Loucy (cell line): ENCODE measurements around the gene EIF1.

Experiments used
- H2AFZ ChIP-seq: fragments of 200-600 bp; sonication (generic); 2 replicates; pipeline ENCODE4 v1.6.0; 2016; ENCODE audit warnings: antibody characterized with exemption, mild to moderate bottlenecking, low read length, moderate library complexity
- H3F3A ChIP-seq: fragments of 200-600 bp; 2 replicates; pipeline ENCODE4 v1.6.0; 2016; ENCODE audit warnings: antibody characterized with exemption, low read depth, mild to moderate bottlenecking
- H3K27me3 ChIP-seq: fragments of 200-600 bp; sonication (generic); 2 replicates; pipeline ENCODE4 v1.6.1; 2014; ENCODE audit warnings: low read length, mild to moderate bottlenecking; ENCODE audit not compliant: insufficient read depth, poor library complexity, severe bottlenecking
- H3K36me3 ChIP-seq: fragments of 200-600 bp; sonication (generic); 2 replicates; pipeline ENCODE4 v1.6.1; 2016; ENCODE audit warnings: low read length; ENCODE audit not compliant: insufficient read depth
- H3K4me1 ChIP-seq: fragments of 200-600 bp; sonication (generic); 2 replicates; pipeline ENCODE4 v1.5.1; 2014; ENCODE audit warnings: low read length, mild to moderate bottlenecking; ENCODE audit not compliant: insufficient read depth, poor library complexity, severe bottlenecking
- H3K4me2 ChIP-seq: fragments of 200-600 bp; sonication (generic); 2 replicates; pipeline ENCODE4 v1.6.0; 2014; ENCODE audit warnings: antibody characterized with exemption, low read length, low read depth, mild to moderate bottlenecking; ENCODE audit not compliant: poor library complexity, severe bottlenecking
- H3K4me3 ChIP-seq: fragments of 200-600 bp; sonication (generic); 2 replicates; pipeline ENCODE4 v1.5.1; 2014; ENCODE audit warnings: low read length, mild to moderate bottlenecking, mixed read lengths; ENCODE audit not compliant: poor library complexity, severe bottlenecking
- H3K79me2 ChIP-seq: fragments of 200-600 bp; sonication (generic); 2 replicates; pipeline ENCODE4 v1.6.1; 2014; ENCODE audit warnings: low read length; ENCODE audit not compliant: insufficient read depth
- H3K9ac ChIP-seq: fragments of 200-600 bp; sonication (generic); 2 replicates; pipeline ENCODE4 v1.6.0; 2014; ENCODE audit warnings: mild to moderate bottlenecking, low read depth, low read length, moderate library complexity; ENCODE audit not compliant: poor library complexity, severe bottlenecking
- H3K9me2 ChIP-seq: fragments of 200-600 bp; sonication (generic); replicated peaks from 2 replicates; pipeline ENCODE4 v1.6.1; 2016; ENCODE audit warnings: low read depth, low read length, mixed read lengths
- H3K9me3 ChIP-seq: fragments of 200-600 bp; sonication (generic); 2 replicates; pipeline ENCODE4 v1.6.1; 2014; ENCODE audit warnings: mild to moderate bottlenecking, antibody characterized with exemption, low read length, low read depth; ENCODE audit not compliant: insufficient read depth
- H4K20me1 ChIP-seq: fragments of 200-600 bp; sonication (generic); 2 replicates; pipeline ENCODE4 v1.6.0; 2014; ENCODE audit warnings: antibody characterized with exemption, low read length, mild to moderate bottlenecking; ENCODE audit not compliant: insufficient read depth, poor library complexity, severe bottlenecking
- CTCF ChIP-seq: fragments of 200-600 bp; sonication (generic); conservative IDR thresholded peaks from 2 replicates; pipeline ENCODE4 v1.5.1; 2014; ENCODE audit warnings: mild to moderate bottlenecking, antibody characterized with exemption, low read length
- EZH2phosphoT487 ChIP-seq: fragments of 200-600 bp; IDR thresholded peaks from 2 replicates; pipeline ENCODE4 v1.6.1; 2018; ENCODE audit warnings: antibody characterized with exemption, mild to moderate bottlenecking, moderate library complexity, borderline replicate concordance

EIF1 gene

GRCh38 chr17:41741709-41742108 lies 53.0 kb downstream of the EIF1 start:
- no peaks in the 10 kb centered on the region for H3K9me2 ChIP-seq
- no peak overlapping the region for H2AFZ ChIP-seq
- H3K4me3 ChIP-seq: no peak overlapping the region
- H4K20me1 ChIP-seq: no peaks in the 10 kb centered on the region
- no peaks in the 10 kb centered on the region for H3F3A ChIP-seq
- TF ChIP-seq EZH2phosphoT487: no peak
- no peak for TF ChIP-seq CTCF
- no peaks in the 10 kb centered on the region for H3K36me3 ChIP-seq
- H3K27me3 ChIP-seq: no peaks in the 10 kb centered on the region
- H3K9ac ChIP-seq: no peak overlapping the region
- H3K79me2 ChIP-seq: no peaks in the 10 kb centered on the region
- H3K4me1 ChIP-seq: peaks cover 4% of the 10 kb centered on the region
- no peak overlapping the region for H3K4me2 ChIP-seq
- H3K9me3 ChIP-seq: no peaks in the 10 kb centered on the region
